IgD-negative memory B cell (primary cell): Measurements from ENCODE around the gene GTF3C1. TPM values are rescaled to one million over a fixed set of nuclear protein-coding genes. Genes with fewer than 3 reads are reported as not detected.
A peak's percentile ranks its signal among the peaks of the same experiment; 100 is the strongest.

Experiments used
- H3K27ac Mint-ChIP-seq, 3 donors: one replicate each; pipeline ENCODE4 v1.8.0; 2020 to 2022; ENCODE audit warnings: mild to moderate bottlenecking in 3 of 3, mixed read lengths in 3 of 3, moderate library complexity in 1 of 3
- H3K27me3 Mint-ChIP-seq: one replicate; pipeline ENCODE4 v1.8.0; 2021; ENCODE audit warnings: mixed read lengths
- H3K36me3 Mint-ChIP-seq: one replicate; pipeline ENCODE4 v1.8.0; 2020; ENCODE audit warnings: mild to moderate bottlenecking, mixed read lengths
- H3K4me1 Mint-ChIP-seq, 3 donors: one replicate each; pipeline ENCODE4 v1.8.0; 2020 to 2022; ENCODE audit warnings: mixed read lengths in 3 of 3, mild to moderate bottlenecking in 1 of 3
- H3K4me3 Mint-ChIP-seq, 4 donors: one replicate each; pipeline ENCODE4 v1.8.0; 2020 to 2022; ENCODE audit warnings: mild to moderate bottlenecking in 4 of 4, mixed read lengths in 4 of 4, moderate library complexity in 3 of 4
- H3K9me3 Mint-ChIP-seq, 3 donors: one replicate each; pipeline ENCODE4 v1.8.0; 2020 to 2021; ENCODE audit warnings: mixed read lengths in 3 of 3, mild to moderate bottlenecking in 1 of 3
- polyA plus RNA-seq: library from polyadenylated mRNA; unstranded; fragments of 300-500 nt; fragmentation: Illumina TruSeq; gene quantifications from one replicate; pipeline ENCODE4 v1.2.3, GENCODE V29; 2021

GTF3C1 gene
- polyA plus RNA-seq, 1 donor from 2014 or later: 22.1 TPM

- Mint-ChIP-seq H3K9me3 (no peaks in the 10 kb centered on the region), H3K27ac (peak overlapping the region in 1 of 3 donors; percentile 22), H3K27me3 (peaks cover 26% of the 10 kb centered on the region), H3K4me1 (peaks cover 16 to 27% (median 18%) of the 10 kb centered on the region in 3 donors), H3K4me3 (no peak overlapping the region), H3K36me3 (no peaks in the 10 kb centered on the region)
Observed at GRCh38 chr16:27431773-27432532, 117.8 kb downstream of the GTF3C1 start.

GRCh38 chr16:27430923-27431484 lies 118.7 kb downstream of the GTF3C1 start:
- no peaks in the 10 kb centered on the region for H3K36me3 Mint-ChIP-seq
- peak overlapping the region in 1 of 3 donors; percentile 22 for H3K27ac Mint-ChIP-seq
- peak overlapping the region in 1 of 4 donors; percentile 57 for H3K4me3 Mint-ChIP-seq
- peaks cover 25 to 36% (median 27%) of the 10 kb centered on the region in 3 donors for H3K4me1 Mint-ChIP-seq
- H3K27me3 Mint-ChIP-seq: peaks cover 26% of the 10 kb centered on the region
- no peaks in the 10 kb centered on the region for H3K9me3 Mint-ChIP-seq

GRCh38 chr16:27430512-27430911 lies 119.2 kb downstream of the GTF3C1 start:
- H3K4me1 Mint-ChIP-seq: peaks cover 27 to 38% (median 28%) of the 10 kb centered on the region in 3 donors
- H3K9me3 Mint-ChIP-seq: no peaks in the 10 kb centered on the region
- H3K4me3 Mint-ChIP-seq: peak overlapping the region in 1 of 4 donors; percentile 65
- peak overlapping the region in 1 of 3 donors; percentile 78 for H3K27ac Mint-ChIP-seq
- H3K27me3 Mint-ChIP-seq: peaks cover 26% of the 10 kb centered on the region
- H3K36me3 Mint-ChIP-seq: no peaks in the 10 kb centered on the region

GRCh38 chr16:27429981-27430441 lies 119.7 kb downstream of the GTF3C1 start:
- no peak overlapping the region for H3K4me3 Mint-ChIP-seq
- peak overlapping the region in 1 of 3 donors; percentile 78 for H3K27ac Mint-ChIP-seq
- H3K36me3 Mint-ChIP-seq: no peaks in the 10 kb centered on the region
- H3K27me3 Mint-ChIP-seq: peaks cover 29% of the 10 kb centered on the region
- H3K4me1 Mint-ChIP-seq: peaks cover 30 to 38% (median 30%) of the 10 kb centered on the region in 3 donors
- no peaks in the 10 kb centered on the region for H3K9me3 Mint-ChIP-seq

- peak overlapping the region in 1 of 3 donors; percentile 17 for H3K27ac Mint-ChIP-seq
- H3K36me3 Mint-ChIP-seq: peaks cover under 1% of the 10 kb centered on the region
- H3K9me3 Mint-ChIP-seq: no peaks in the 10 kb centered on the region
- peaks cover 30% of the 10 kb centered on the region for H3K27me3 Mint-ChIP-seq
- peaks cover 30 to 38% (median 30%) of the 10 kb centered on the region in 3 donors for H3K4me1 Mint-ChIP-seq
- peak overlapping the region in 1 of 4 donors; percentile 29 for H3K4me3 Mint-ChIP-seq
Observed at GRCh38 chr16:27429330-27429871, 120.3 kb downstream of the GTF3C1 start.

- H3K4me3 Mint-ChIP-seq: peak overlapping the region in 2 of 4 donors; percentile 25 to 60
- peaks cover 2% of the 10 kb centered on the region for H3K36me3 Mint-ChIP-seq
- H3K27ac Mint-ChIP-seq: peak overlapping the region in 1 of 3 donors; percentile 27
- peaks cover 30 to 38% (median 30%) of the 10 kb centered on the region in 3 donors for H3K4me1 Mint-ChIP-seq
- H3K9me3 Mint-ChIP-seq: no peaks in the 10 kb centered on the region
- H3K27me3 Mint-ChIP-seq: peaks cover 30% of the 10 kb centered on the region
Observed at GRCh38 chr16:27428026-27428785, 121.5 kb downstream of the GTF3C1 start.

- peak overlapping the region in 2 of 3 donors; percentile 39 to 72 for H3K27ac Mint-ChIP-seq
- peaks cover 0 to 3% (median under 1%) of the 10 kb centered on the region in 3 donors for H3K9me3 Mint-ChIP-seq
- H3K4me3 Mint-ChIP-seq: no peak overlapping the region
- H3K27me3 Mint-ChIP-seq: peaks cover 30% of the 10 kb centered on the region
- peaks cover 2% of the 10 kb centered on the region for H3K36me3 Mint-ChIP-seq
- H3K4me1 Mint-ChIP-seq: peaks cover 28 to 38% (median 30%) of the 10 kb centered on the region in 3 donors
Observed at GRCh38 chr16:27427538-27427937, 122.2 kb downstream of the GTF3C1 start.

- peaks cover 0 to 9% (median 3%) of the 10 kb centered on the region in 3 donors for H3K9me3 Mint-ChIP-seq
- H3K36me3 Mint-ChIP-seq: peaks cover 2% of the 10 kb centered on the region
- peak overlapping the region; percentile 19 to 72 (median 39) for H3K27ac Mint-ChIP-seq
- H3K4me1 Mint-ChIP-seq: peaks cover 28 to 38% (median 30%) of the 10 kb centered on the region in 3 donors
- H3K27me3 Mint-ChIP-seq: peaks cover 25% of the 10 kb centered on the region
- peak overlapping the region in 3 of 4 donors; percentile 1 to 85 (median 43) for H3K4me3 Mint-ChIP-seq
Observed at GRCh38 chr16:27426423-27427408, 123.0 kb downstream of the GTF3C1 start.

- Mint-ChIP-seq H3K36me3 (peaks cover 2% of the 10 kb centered on the region), H3K9me3 (peaks cover 0 to 11% (median 3%) of the 10 kb centered on the region in 3 donors), H3K27ac (peak overlapping the region in 1 of 3 donors; percentile 39), H3K27me3 (peaks cover 20% of the 10 kb centered on the region), H3K4me1 (peaks cover 28 to 37% (median 30%) of the 10 kb centered on the region in 3 donors), H3K4me3 (peak overlapping the region in 3 of 4 donors; percentile 1 to 85 (median 43))
Observed at GRCh38 chr16:27425961-27426360, 123.8 kb downstream of the GTF3C1 start.

- peak overlapping the region in 1 of 3 donors; percentile 96 for H3K27ac Mint-ChIP-seq
- peaks cover 6% of the 10 kb centered on the region for H3K36me3 Mint-ChIP-seq
- peak overlapping the region in 2 of 4 donors; percentile 15 to 77 for H3K4me3 Mint-ChIP-seq
- H3K9me3 Mint-ChIP-seq: peaks cover 0 to 13% (median 3%) of the 10 kb centered on the region in 3 donors
- peaks cover 11% of the 10 kb centered on the region for H3K27me3 Mint-ChIP-seq
- H3K4me1 Mint-ChIP-seq: peaks cover 23 to 29% (median 26%) of the 10 kb centered on the region in 3 donors
Observed at GRCh38 chr16:27424772-27425498, 124.8 kb downstream of the GTF3C1 start.

GRCh38 chr16:27421961-27422740 lies 127.6 kb downstream of the GTF3C1 start:
- H3K9me3 Mint-ChIP-seq: peaks cover 0 to 13% (median 4%) of the 10 kb centered on the region in 3 donors
- peak overlapping the region in 1 of 3 donors; percentile 53 for H3K27ac Mint-ChIP-seq
- H3K36me3 Mint-ChIP-seq: peaks cover 6% of the 10 kb centered on the region
- peak overlapping the region in 1 of 4 donors; percentile 5 for H3K4me3 Mint-ChIP-seq
- H3K4me1 Mint-ChIP-seq: peaks cover 13 to 16% (median 14%) of the 10 kb centered on the region in 3 donors
- peaks cover 4% of the 10 kb centered on the region for H3K27me3 Mint-ChIP-seq

- H3K27me3 Mint-ChIP-seq: peaks cover under 1% of the 10 kb centered on the region
- H3K36me3 Mint-ChIP-seq: peaks cover 6% of the 10 kb centered on the region
- peaks cover 0 to 8% (median 5%) of the 10 kb centered on the region in 3 donors for H3K4me1 Mint-ChIP-seq
- no peak overlapping the region for H3K4me3 Mint-ChIP-seq
- H3K9me3 Mint-ChIP-seq: peaks cover 1 to 19% (median 7%) of the 10 kb centered on the region in 3 donors
- no peak overlapping the region for H3K27ac Mint-ChIP-seq
Observed at GRCh38 chr16:27417047-27417671, 132.6 kb downstream of the GTF3C1 start.
